Glutamatergic neuron (in vitro differentiated cells): Measurements from ENCODE around the gene ARFGEF3. TPM values are rescaled to one million over a fixed set of nuclear protein-coding genes. Genes with fewer than 3 reads are reported as not detected.

Experiments
- DNase-seq: peaks from one replicate; pipeline ENCODE4 v3.0.0; 2022
- H3K27ac Mint-ChIP-seq: one replicate; pipeline ENCODE4 v1.8.0; 2020; ENCODE audit warnings: mild to moderate bottlenecking, mixed read lengths, inconsistent platforms; ENCODE audit not compliant: unreplicated experiment
- H3K27me3 Mint-ChIP-seq: one replicate; pipeline ENCODE4 v1.8.0; 2020; ENCODE audit warnings: mild to moderate bottlenecking, moderate library complexity, mixed read lengths, inconsistent platforms; ENCODE audit not compliant: unreplicated experiment
- H3K36me3 Mint-ChIP-seq: one replicate; pipeline ENCODE4 v1.8.0; 2020; ENCODE audit warnings: mild to moderate bottlenecking, mixed read lengths, inconsistent platforms; ENCODE audit not compliant: unreplicated experiment
- H3K4me1 Mint-ChIP-seq: one replicate; pipeline ENCODE4 v1.8.0; 2020; ENCODE audit warnings: mild to moderate bottlenecking, low read depth, mixed read lengths, inconsistent platforms; ENCODE audit not compliant: unreplicated experiment
- H3K4me3 Mint-ChIP-seq: one replicate; pipeline ENCODE4 v1.8.0; 2020; ENCODE audit warnings: mild to moderate bottlenecking, mixed read lengths, inconsistent platforms; ENCODE audit not compliant: unreplicated experiment
- H3K9me3 Mint-ChIP-seq: one replicate; pipeline ENCODE4 v1.8.0; 2020; ENCODE audit warnings: mild to moderate bottlenecking, moderate library complexity, mixed read lengths, inconsistent platforms; ENCODE audit not compliant: unreplicated experiment
- total RNA-seq: library from RNA; stranded (reverse); fragmentation: NEBNext Ultra II Directional; extraction: Animal tissue kit (Norgen Biotek cat#: 25700); gene quantifications from one replicate; pipeline ENCODE4 v1.2.1, GENCODE V29; 2021; ENCODE audit not compliant: unreplicated experiment
- TF ChIP-seq, protein P1 (sequence below): fragments of 200-600 bp; sonication (generic); IDR thresholded peaks from one replicate; pipeline ENCODE4 v1.5.0; 2021; ENCODE audit not compliant: partially characterized antibody, unreplicated experiment

Gene ARFGEF3
- total RNA-seq, 1 donor from 2014 or later = 15.3 TPM

DNA sequence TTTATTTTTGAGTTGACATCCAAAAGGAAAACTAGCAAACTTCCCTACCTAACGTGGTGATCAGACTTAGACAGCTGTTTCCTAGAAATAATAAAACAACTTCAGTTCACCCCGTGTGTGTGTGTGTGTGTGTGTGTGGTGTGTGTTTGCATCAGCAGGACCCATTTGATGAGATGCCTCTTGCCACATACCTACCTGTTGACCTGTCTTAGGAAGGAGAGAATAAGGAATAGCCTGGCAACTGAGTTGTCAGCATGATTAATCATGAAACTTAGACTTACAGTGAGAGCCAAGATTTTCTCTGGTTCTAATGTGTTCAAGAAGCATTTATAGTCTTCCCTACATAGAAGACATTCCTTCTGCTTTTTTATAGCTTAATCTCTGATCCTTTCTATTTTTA is 72.6 kb downstream of the ARFGEF3 start:
- no peak for DNase-seq
- no peak overlapping the region for H3K27ac Mint-ChIP-seq
- H3K27me3 Mint-ChIP-seq = no peaks in the 10 kb centered on the region
- H3K4me1 Mint-ChIP-seq = peaks cover 12% of the 10 kb centered on the region
- H3K36me3 Mint-ChIP-seq = no peaks in the 10 kb centered on the region
- TF ChIP-seq, protein P1, sequence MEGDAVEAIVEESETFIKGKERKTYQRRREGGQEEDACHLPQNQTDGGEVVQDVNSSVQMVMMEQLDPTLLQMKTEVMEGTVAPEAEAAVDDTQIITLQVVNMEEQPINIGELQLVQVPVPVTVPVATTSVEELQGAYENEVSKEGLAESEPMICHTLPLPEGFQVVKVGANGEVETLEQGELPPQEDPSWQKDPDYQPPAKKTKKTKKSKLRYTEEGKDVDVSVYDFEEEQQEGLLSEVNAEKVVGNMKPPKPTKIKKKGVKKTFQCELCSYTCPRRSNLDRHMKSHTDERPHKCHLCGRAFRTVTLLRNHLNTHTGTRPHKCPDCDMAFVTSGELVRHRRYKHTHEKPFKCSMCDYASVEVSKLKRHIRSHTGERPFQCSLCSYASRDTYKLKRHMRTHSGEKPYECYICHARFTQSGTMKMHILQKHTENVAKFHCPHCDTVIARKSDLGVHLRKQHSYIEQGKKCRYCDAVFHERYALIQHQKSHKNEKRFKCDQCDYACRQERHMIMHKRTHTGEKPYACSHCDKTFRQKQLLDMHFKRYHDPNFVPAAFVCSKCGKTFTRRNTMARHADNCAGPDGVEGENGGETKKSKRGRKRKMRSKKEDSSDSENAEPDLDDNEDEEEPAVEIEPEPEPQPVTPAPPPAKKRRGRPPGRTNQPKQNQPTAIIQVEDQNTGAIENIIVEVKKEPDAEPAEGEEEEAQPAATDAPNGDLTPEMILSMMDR = no peak
- no peaks in the 10 kb centered on the region for H3K9me3 Mint-ChIP-seq
- H3K4me3 Mint-ChIP-seq = no peak overlapping the region

DNA sequence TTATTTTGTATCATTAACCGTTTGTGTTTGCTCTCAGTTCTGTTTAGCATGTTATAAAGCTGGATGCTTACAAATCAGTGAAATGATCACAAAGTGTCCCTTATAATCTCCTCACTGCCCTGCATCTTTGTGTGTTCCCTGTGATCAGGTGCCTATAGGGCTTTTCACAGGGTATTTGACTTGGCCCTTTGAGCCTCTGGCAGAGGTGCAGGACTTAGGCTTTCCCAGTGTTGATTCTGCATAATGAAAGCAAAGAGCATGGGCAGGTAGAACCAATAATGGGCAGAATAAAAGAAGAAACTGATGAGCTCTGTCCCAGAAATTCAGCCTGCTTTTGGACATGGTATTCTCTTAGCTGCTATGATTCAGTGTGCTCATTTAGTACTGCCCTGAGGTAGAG is 73.5 kb downstream of the ARFGEF3 start:
- Mint-ChIP-seq H3K27ac (no peak overlapping the region), H3K36me3 (no peaks in the 10 kb centered on the region), H3K9me3 (no peaks in the 10 kb centered on the region), H3K4me3 (no peak overlapping the region), H3K27me3 (no peaks in the 10 kb centered on the region), H3K4me1 (peaks cover 6% of the 10 kb centered on the region)
- no peak for DNase-seq
- TF ChIP-seq, protein P1 = no peak

DNA sequence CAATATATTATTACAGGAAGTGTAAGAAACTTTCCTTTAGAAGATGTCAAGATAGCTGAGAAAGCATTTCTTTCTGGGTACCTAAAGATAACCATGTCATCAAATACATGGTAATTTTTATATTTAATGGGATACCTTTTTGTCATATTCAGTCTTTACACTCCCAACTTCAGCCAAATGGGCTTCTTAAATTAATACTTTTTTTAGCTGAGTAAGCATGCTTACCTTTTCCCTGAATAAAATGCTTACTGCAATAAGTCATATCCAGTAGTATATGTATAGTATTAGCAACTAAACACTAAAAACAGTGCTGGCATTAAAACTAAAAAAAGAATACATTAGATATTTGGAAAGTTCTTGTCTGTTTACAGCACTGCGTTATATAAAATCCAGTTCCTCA is 74.0 kb downstream of the ARFGEF3 start:
- TF ChIP-seq, protein P1 = no peak
- Mint-ChIP-seq H3K27me3 (peaks cover 3% of the 10 kb centered on the region), H3K9me3 (no peaks in the 10 kb centered on the region), H3K4me1 (peaks cover 7% of the 10 kb centered on the region), H3K27ac (no peak overlapping the region), H3K36me3 (no peaks in the 10 kb centered on the region), H3K4me3 (no peak overlapping the region)
- DNase-seq = no peak

DNA sequence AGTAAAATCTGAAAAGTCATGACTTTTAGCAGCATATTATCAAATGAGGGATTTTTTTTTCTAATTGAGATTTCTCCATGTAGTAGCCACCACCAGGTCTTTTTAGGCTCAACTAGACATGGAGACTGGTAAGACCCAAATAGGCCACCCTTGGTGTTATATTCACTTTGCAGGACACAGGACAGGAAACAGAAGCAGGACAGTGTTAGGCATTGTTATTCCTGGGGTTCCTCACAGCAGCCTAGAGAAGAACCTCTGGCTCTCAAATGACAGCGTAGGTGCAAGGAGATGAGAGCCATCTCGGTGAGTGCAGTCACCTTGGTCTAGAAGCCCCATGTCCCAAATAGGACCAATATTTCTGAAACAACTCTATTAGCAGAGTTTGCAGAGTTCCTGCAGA is 75.7 kb downstream of the ARFGEF3 start:
- Mint-ChIP-seq H3K9me3 (no peaks in the 10 kb centered on the region), H3K4me1 (peaks cover 8% of the 10 kb centered on the region), H3K4me3 (no peak overlapping the region), H3K27me3 (peaks cover 3% of the 10 kb centered on the region), H3K36me3 (no peaks in the 10 kb centered on the region), H3K27ac (no peak overlapping the region)
- TF ChIP-seq, protein P1 = no peak
- no peak for DNase-seq

DNA sequence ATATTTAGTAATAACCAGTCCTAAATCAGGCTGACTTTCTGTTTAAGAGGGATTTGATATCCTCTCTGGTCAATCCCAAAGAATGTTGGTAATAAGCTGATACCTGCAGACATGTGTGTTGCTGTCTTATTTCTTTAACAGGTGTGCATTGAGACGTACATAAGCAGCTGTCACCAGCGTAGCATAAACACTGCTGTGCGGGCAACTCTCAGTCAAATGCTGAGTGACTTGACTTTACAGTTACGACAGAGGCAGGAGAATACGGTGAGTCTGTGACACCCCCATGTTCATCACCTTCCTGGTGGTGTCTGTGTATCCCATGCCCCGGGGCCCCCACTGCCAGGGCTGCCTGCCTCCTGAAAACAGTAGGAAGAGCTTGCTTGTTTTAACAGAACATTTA is 76.6 kb downstream of the ARFGEF3 start:
- Mint-ChIP-seq H3K27me3 (peaks cover 3% of the 10 kb centered on the region), H3K27ac (no peak overlapping the region), H3K4me3 (no peak overlapping the region), H3K36me3 (no peaks in the 10 kb centered on the region), H3K9me3 (no peaks in the 10 kb centered on the region), H3K4me1 (peaks cover 8% of the 10 kb centered on the region)
- TF ChIP-seq, protein P1 = no peak
- DNase-seq = no peak
